NCI-H2107 treated with DMSO at 0.1 percent for 48 hours (cell line): Measurements from ENCODE around the gene PATL2.
A peak's percentile ranks its signal among the peaks of the same experiment; 100 is the strongest.
"Not testable (repeated sequence)": the region's sequence is repeated elsewhere in the genome, so short reads cannot be mapped to it uniquely, and the experiment has no call there.

Experiments used
- DNase-seq: peaks from one replicate; lab custom pipeline; 2025; ENCODE audit not compliant: unreplicated experiment; lab: John Stamatoyannopoulos, UW

PATL2 gene

DNA sequence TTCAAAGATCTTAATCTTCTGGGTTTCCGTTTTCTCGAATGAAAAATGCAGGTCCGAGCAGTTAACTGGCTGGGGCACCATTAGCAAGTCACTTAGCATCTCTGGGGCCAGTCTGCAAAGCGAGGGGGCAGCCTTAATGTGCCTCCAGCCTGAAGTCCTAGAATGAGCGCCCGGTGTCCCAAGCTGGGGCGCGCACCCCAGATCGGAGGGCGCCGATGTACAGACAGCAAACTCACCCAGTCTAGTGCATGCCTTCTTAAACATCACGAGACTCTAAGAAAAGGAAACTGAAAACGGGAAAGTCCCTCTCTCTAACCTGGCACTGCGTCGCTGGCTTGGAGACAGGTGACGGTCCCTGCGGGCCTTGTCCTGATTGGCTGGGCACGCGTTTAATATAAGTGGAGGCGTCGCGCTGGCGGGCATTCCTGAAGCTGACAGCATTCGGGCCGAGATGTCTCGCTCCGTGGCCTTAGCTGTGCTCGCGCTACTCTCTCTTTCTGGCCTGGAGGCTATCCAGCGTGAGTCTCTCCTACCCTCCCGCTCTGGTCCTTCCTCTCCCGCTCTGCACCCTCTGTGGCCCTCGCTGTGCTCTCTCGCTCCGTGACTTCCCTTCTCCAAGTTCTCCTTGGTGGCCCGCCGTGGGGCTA is at the start of gene PATL2, which contains the start of gene B2M:
Gene PATL2 (minus strand): TSS at position 228 of the 647 bp plus-strand sequence. CDS start 34,833 bp downstream, outside the sequence.
Gene B2M (plus strand): TSS at position 422 of the 647 bp plus-strand sequence. CDS start 30 bp downstream, at position 452.
- peak; percentile 75 for DNase-seq

- no peak for DNase-seq
Observed at GRCh38 chr15:44753345-44753744, 42.2 kb upstream of the PATL2 start.

GRCh38 chr15:44743454-44743853 is 32.3 kb upstream of the PATL2 start:
- DNase-seq, result not testable (repeated sequence)

DNA sequence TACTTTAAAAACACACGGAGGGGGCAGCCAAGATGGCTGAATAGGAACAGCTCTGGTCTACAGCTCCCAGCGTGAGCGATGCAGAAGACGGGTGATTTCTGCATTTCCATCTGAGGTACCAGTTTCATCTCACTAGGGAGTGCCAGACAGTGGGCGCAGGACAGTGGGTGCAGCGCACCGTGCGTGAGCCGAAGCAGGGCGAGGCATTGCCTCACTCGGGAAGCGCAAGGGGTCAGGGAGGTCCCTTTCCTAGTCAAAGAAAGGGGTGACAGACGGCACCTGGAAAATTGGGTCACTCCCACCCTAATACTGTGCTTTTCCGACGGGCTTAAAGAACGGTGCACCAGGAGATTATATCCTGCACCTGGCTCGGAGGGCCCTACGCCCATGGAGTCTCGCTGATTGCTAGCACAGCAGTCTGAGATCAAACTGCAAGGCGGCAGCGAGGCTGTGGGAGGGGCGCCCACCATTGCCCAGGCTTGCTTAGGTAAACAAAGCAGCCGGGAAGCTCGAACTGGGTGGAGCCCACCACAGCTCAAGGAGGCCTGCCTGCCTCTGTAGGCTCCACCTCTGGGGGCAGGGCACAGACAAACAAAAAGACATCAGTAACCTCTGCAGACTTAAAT is 28.2 kb upstream of the PATL2 start:
- DNase-seq, result not testable (repeated sequence)

DNA sequence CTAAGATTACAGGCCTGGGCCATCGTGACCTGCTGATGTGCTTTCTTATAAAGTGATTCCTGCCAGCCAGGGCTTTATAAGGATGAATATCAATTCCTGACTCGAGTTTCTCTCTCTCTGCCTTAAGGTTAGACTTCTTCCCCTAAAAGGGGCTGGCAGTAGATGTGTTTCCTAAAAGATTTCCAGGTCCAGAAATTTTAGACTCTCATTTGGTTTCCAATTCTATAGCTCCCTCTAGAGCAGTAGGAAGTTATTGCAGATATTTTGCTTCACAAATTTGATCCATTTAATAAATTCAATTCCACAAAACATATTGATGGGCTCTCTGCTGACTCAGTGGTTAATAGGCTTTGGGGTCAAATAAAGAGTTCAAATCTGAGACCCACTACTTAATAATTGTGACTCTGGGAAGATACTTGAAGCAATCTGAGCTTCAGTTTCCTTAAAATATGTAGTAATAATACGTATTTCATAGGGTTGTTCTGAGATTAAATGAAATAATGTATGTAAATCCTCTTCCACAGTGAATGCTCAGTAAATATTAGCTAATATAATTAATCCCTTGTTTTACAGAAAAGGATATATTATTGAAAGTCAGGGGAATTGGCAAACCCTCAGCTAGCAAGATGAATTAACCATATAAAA is 27.3 kb upstream of the PATL2 start:
- peak; percentile 17 for DNase-seq

DNA sequence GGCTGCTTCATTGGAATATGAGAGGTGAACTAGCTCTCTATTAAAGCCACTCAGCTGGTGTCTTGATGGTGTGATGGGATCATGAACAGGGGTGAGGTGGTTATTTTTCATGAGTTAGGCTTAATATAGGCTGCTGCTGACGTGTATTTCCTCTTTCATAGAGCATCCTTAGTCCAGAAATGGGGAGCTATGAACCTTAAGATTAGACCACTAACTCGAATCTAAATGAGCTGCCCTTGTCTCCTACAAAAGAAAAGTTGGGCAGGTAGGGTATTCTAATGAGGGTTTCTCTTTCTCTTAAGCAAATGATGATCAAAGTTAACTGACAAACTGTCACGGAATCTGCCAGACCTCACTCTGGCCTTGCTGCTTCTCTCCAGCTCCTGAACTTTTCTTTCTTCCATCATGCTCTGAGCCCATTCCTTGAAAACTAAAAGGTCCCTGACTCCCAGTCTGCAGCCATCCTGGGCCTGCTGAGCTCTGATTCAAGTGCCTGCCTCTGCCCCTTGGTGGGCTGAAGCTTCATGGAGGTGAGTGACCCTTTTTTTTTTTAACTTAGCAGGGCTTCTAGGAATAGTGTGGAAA is 25.1 kb upstream of the PATL2 start, which contains the start of gene TRIM69:
Gene TRIM69 (plus strand): TSS at position 348 of the 585 bp plus-strand sequence. CDS start 177 bp downstream, at position 525.
- no peak for DNase-seq

DNA sequence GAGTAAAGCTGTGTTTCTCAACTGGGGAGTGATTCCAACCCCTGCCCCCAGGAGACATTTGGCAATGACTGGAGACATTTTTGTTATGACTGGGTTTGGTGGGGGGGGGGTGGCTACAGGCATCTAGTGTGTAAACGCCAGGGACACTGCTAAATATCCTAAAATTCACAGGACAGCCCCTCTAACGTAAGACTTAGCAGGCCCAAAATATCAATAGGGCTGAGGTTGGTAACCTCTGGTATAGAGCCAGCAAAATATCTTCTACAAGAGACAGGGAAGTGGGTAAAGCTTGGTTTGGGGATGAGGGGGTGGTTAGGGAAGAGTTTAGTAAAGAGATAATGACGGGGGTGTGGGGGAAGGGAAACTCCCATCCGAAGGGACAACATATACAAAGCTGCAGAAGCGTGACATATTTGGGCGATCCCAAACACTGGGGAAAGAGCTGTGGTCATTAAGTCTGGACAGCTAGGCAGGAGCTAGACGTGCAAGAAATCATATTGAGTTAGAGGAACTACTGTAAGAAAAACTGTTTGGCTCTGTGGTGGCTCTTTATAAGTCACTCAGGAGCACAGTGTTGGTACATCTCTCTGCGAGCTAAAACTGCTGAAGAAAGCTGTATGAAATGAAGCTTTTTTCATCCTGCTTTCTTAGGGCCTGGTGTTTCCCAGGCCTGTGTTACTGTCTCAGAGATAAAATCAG is 24.5 kb upstream of the PATL2 start:
- no peak for DNase-seq

- DNase-seq, result no peak
Observed at GRCh38 chr15:44734839-44735481, 23.8 kb upstream of the PATL2 start.

- peak; percentile 57 for DNase-seq
Observed at GRCh38 chr15:44729408-44730127, 18.4 kb upstream of the PATL2 start.

GRCh38 chr15:44728576-44729407 is 17.7 kb upstream of the PATL2 start:
- peak; percentile 92 for DNase-seq

DNA sequence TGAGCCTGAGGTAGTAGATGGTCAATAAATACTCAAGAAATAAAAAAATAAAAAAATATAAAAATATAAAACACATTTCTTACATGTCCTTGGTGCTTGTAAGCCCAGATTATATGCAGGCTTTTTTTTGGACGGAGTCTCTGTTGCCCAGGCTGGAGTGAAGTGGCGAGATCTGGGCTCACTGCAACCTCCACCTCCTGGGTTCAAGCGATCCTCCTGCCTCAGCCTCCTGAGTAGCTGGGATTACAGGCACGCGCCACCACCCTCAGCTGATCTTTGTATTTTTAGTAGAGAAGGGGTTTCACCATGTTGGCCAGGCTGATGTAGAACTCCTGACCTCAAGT is 17.1 kb upstream of the PATL2 start:
- DNase-seq, result not testable (repeated sequence)

GRCh38 chr15:44727485-44728231 is 16.5 kb upstream of the PATL2 start:
- no peak for DNase-seq

DNA sequence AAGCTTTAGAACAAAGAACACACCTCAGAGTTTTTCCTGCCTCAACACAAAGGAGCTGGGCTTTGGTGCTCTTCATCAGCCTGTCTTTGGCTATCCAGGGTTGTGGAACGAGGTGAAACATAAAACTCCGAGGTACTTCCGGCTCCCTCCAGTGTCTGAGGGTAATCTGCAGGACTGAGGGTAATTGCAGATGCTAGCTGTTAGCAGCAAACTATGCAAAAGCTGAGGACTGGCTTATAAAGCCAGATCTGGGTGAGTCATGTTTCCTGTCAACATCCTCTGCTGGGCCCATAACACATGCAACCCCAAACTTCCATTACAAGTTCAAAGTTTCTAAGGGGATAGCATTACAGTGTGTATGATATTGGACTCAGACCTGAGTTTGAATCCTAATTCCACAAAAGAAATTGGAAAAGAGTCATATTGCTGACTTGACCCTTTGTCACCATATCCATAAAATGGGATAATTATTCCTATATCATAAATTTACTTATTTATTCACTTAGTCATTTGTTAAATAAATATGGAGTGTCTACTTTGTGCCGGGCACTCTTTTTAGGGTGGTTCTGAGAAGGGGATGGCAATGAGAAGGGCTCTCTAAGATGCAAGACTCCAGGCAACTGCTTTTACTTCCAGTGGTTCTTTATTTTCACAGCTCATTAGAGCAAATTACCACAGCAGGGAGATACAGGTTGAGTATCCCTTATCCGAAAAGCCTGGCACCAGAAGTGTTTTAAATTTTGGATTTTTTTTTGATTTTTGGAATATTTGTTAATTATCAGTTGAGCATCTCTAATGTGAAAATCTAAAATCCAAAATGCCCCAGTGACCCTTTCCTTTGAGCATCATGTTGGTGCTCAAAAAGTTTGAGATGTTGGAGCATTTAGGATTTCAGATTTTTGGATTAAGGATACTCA is 15.7 kb upstream of the PATL2 start:
- peak; percentile 6 for DNase-seq

- DNase-seq, result no peak
Observed at GRCh38 chr15:44726136-44726535, 15.0 kb upstream of the PATL2 start.

DNA sequence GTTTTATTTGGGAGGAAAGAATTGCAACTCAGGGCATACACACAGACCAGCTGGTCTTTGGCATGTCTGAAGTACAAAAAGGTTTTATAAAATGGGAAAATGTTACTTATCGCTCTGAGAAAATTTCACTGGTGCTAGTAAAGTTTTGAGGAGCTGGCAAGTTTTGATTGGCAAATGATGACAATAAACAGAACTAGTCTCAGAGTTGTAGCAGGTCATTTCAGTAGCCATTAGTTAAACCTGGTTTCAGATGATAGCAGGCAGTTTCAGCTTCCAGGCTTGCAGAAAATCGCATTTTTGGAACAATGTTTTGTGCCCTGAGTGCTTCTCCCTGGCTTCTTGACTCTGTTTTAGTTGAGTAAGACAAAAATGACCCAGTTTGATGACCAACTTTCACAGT is 10.9 kb upstream of the PATL2 start:
- DNase-seq, result no peak

GRCh38 chr15:44720460-44721176 is 9.5 kb upstream of the PATL2 start:
- no peak for DNase-seq

DNA sequence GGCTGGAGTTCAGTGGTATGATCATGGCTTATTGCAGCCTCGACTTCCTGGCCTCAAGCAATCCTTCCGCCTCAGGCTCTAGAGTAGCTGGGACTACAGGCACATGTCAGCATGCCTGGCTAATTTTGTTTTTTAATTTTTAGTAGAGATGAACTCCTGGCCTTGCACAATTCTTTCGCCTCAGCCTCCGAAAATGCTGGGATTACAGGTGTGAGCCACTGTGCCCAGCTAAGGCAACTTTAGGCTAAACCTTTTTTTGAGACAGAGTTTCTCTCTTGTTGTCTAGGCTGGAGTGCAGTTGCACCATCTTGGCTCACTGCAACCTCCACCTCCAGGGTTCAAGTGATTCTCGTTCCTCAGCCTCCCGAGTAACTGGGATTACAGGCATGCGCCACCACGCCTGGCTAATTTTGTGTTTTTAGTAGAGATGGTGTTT is 8.9 kb upstream of the PATL2 start:
- DNase-seq, result not testable (repeated sequence)
